ENCODE data around the gene CSNK1A1.
"Not testable (repeated sequence)": the region's sequence is repeated elsewhere in the genome, so short reads cannot be mapped to it uniquely, and the experiment has no call there.

The CSNK1A1 gene

DNA sequence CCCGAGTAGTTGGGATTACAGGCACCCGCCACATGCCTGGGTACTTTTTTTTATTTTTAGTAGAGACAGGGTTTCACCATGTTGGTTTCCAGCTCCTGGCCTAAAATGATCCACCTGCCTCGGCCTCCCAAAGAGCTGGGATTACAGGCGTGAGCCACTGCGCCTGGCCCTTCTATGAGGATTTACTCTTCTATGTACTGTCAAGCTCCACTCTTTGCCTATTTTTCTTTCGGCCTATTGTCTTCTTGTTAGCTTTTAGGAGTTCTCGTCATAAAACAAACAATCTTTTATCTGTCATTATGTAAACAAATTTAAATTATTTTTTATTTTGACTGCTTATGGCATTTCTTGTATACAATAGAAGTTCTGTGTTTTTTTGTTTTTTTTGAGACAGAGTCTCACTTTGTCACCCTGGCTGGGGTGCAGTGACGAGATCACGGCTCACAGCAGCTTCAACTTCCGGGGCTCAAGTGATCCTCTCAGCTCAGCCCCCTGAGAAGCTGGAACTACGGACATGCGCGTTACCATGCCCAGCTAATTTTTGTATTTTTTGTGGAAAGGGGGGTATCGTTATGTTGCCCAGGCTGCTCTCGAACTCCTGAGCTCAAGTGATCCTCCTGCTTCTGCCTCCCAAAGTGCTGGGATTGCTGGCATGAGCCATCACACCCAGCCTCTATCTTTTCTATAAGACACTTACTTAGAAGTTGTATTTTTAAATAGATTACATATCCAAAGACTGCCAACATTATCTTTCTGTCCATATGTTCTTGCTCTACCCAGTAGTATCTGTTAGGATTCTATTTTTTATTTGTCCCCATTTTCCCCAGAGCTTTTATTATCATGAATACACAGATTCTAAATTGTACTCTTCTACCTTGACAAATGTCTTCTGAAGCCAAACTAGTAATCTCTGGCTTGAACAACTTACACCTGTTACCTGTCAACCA is 29.2 kb downstream of the CSNK1A1 start:
- H3K4me3 ChIP-seq (ENCODE audit: low read depth, low read length): no peak overlapping the region
- TF ChIP-seq, protein P1, sequence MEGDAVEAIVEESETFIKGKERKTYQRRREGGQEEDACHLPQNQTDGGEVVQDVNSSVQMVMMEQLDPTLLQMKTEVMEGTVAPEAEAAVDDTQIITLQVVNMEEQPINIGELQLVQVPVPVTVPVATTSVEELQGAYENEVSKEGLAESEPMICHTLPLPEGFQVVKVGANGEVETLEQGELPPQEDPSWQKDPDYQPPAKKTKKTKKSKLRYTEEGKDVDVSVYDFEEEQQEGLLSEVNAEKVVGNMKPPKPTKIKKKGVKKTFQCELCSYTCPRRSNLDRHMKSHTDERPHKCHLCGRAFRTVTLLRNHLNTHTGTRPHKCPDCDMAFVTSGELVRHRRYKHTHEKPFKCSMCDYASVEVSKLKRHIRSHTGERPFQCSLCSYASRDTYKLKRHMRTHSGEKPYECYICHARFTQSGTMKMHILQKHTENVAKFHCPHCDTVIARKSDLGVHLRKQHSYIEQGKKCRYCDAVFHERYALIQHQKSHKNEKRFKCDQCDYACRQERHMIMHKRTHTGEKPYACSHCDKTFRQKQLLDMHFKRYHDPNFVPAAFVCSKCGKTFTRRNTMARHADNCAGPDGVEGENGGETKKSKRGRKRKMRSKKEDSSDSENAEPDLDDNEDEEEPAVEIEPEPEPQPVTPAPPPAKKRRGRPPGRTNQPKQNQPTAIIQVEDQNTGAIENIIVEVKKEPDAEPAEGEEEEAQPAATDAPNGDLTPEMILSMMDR (IDR thresholded peaks at IDR 0.05; ENCODE audit: low read depth, low read length): no peak
- in situ Hi-C loops (cut with HindIII; ENCODE audit: low sequenced_read_pairs): no loop called here
- DNase-seq (ENCODE audit: low read depth, low spot score): no peak

DNA sequence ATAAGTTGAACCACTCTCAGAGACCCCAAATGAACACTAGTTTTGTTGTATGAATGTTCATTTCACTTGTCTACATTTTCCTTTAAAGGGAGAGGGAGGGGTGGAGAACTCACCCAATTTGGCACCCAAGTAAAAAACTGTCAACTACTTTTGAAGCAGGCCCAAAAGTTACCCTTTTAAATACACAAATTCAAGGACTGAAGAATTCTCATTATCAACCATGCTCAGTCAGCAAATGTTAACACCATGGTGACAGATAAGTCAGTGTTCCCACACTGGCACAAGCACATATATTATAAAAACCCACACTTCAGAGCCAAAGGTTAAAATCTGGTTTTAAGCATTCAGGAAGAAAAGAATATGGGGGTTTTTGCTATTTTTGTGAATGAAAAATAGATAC is 31.6 kb downstream of the CSNK1A1 start:
- DNase-seq (ENCODE audit: low read depth, low spot score): no peak
- TF ChIP-seq, protein P1 (IDR thresholded peaks at IDR 0.05; ENCODE audit: low read depth, low read length): no peak

DNA sequence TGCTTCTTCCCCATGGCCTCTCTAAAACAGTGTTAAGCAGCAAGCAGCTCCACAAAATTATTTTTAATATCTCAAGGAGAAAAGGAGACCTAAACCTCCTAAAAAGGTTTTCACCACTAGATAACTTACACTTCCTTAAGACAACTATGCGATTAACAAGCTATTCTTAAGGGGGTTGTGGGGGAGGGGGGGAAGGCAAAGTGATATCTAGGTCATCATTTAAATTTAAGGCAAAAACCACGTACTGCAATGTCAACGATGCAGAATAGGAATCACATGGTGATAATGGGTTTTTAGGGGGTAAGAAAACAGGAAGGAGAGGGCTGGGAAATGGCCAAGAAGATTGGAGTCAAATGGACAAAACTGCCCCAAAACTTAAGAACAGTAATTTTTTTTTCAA is 32.6 kb downstream of the CSNK1A1 start:
- TF ChIP-seq, protein P1 (IDR thresholded peaks at IDR 0.05; ENCODE audit: low read depth, low read length): no peak
- H3K4me3 ChIP-seq (ENCODE audit: low read depth, low read length): no peak overlapping the region
- DNase-seq (ENCODE audit: low read depth, low spot score): no peak
- in situ Hi-C loops (cut with HindIII; ENCODE audit: low sequenced_read_pairs): no loop called here

More for the DNA sequence above, 31.6 kb downstream of the CSNK1A1 start:
- in situ Hi-C loops (cut with HindIII; ENCODE audit: low sequenced_read_pairs): no loop called here
- no peak overlapping the region for H3K4me3 ChIP-seq (ENCODE audit: low read depth, low read length)

DNA sequence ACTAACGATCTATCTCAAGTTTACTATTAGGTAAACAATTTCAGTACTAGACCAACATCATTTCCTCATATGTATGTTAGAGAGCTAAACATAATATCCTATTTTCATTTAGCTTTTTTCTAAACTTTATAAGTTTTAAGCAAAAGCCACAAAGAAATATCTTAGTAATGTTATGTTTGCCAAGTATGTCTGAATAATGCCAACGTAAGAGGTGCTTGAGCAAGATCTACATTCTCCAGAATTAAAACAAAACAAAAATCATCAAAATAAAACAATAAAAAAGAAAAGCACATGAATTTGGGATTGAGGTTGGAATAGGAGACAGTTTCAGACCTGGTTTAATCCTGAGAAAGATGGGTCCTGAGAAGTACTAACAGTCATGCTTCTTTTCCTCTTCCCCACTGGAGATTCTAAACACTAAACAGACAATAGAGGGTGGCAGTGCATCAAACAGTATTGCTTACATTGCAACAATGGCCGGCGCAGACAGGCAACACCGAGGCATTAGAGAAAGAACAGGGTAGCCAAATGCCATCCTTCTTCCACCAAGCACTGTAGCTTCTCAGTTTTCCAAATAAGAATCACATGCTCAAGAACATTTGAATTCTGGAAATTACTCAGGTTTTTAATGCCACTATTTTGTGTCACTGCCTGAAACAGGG is 33.6 kb downstream of the CSNK1A1 start:
- no peak overlapping the region for H3K4me3 ChIP-seq (ENCODE audit: low read depth, low read length)
- TF ChIP-seq, protein P1 (IDR thresholded peaks at IDR 0.05; ENCODE audit: low read depth, low read length): no peak
- DNase-seq (ENCODE audit: low read depth, low spot score): no peak
- in situ Hi-C loops (cut with HindIII; ENCODE audit: low sequenced_read_pairs): no loop called here

DNA sequence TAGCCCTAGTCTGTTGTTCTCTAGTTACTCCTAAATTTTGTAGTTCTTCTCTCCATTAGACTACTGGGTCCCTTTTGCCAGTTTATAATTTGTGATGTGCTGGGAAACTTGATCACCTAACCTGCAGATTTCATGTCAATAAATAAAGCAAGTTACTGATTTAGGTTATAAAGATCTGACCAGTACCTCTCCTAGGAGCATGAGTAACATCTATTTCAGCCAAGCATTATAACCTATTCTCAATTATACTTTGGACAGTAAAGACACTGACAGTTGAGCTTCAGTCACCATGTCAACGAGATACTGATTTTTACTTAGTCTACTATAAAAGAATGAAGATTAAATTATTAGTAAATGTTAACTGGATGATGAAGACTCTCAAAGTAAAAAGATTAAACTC is 36.7 kb downstream of the CSNK1A1 start:
- TF ChIP-seq, protein P1 (IDR thresholded peaks at IDR 0.05; ENCODE audit: low read depth, low read length): no peak
- DNase-seq (ENCODE audit: low read depth, low spot score): no peak
- H3K4me3 ChIP-seq (ENCODE audit: low read depth, low read length): no peak overlapping the region
- in situ Hi-C loops (cut with HindIII; ENCODE audit: low sequenced_read_pairs): no loop called here

DNA sequence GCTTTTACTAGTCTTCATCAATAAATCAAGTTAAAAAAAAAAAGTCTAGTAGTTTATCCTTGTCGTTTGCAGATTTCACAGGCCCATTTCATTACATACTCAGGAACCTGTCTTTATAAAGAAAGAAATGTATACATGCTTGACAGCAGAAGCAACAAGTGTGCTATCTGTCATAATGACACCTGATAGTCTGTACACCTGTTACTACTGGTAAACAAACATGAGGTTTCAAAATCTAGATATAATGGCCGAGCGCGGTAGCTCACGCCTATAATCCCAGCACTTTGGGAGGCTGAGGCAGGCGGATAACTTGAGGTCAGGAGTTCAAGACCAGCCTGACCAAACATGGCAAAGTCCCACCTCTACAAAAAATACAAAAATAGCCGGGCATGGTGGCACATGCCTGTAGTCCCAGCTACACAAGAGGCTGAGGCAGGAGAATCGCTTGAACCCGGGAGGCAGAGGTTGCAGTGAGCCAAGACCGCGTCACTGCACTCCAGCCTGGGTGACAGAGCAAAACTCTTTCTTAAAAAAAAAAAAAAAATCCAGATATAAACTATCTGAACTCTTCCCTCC is 37.8 kb downstream of the CSNK1A1 start:
- H3K4me3 ChIP-seq (ENCODE audit: low read depth, low read length); DNase-seq (ENCODE audit: low read depth, low spot score); in situ Hi-C loops (cut with HindIII; ENCODE audit: low sequenced_read_pairs): not testable (repeated sequence)
